ENCODE data around the gene TNNC1. TPM values are rescaled to one million over a fixed set of nuclear protein-coding genes. Genes with fewer than 3 reads are reported as not detected.

Gene TNNC1
- polyA plus RNA-seq, 4 donors, result 6.6 to 11.1 (median 7.0) TPM

- no peak for DNase-seq (ENCODE audit: low read depth in 4 of 4, low spot score in 3 of 4)
Measured at GRCh38 chr3:52443791-52444687, 9.8 kb downstream of the TNNC1 start.

GRCh38 chr3:52443268-52443610, 10.6 kb downstream of the TNNC1 start:
- DNase-seq (ENCODE audit: low read depth in 4 of 4, low spot score in 3 of 4), result no peak

- no peak for DNase-seq (ENCODE audit: low read depth in 4 of 4, low spot score in 3 of 4)
Measured at GRCh38 chr3:52442409-52443267, 11.2 kb downstream of the TNNC1 start.

GRCh38 chr3:52441772-52442332, 12.0 kb downstream of the TNNC1 start:
- no peak for DNase-seq (ENCODE audit: low read depth in 4 of 4, low spot score in 3 of 4)

- no peak for DNase-seq (ENCODE audit: low read depth in 4 of 4, low spot score in 3 of 4)
Measured at GRCh38 chr3:52441091-52441771, 12.6 kb downstream of the TNNC1 start.

- DNase-seq (ENCODE audit: low read depth in 4 of 4, low spot score in 3 of 4), result no peak
Measured at GRCh38 chr3:52440671-52441070, 13.2 kb downstream of the TNNC1 start.

- DNase-seq (ENCODE audit: low read depth in 4 of 4, low spot score in 3 of 4), result no peak
Measured at GRCh38 chr3:52440249-52440551, 13.6 kb downstream of the TNNC1 start.

- DNase-seq (ENCODE audit: low read depth in 4 of 4, low spot score in 3 of 4), result no peak
Measured at GRCh38 chr3:52439426-52440248, 14.2 kb downstream of the TNNC1 start.

- no peak for DNase-seq (ENCODE audit: low read depth in 4 of 4, low spot score in 3 of 4)
Measured at GRCh38 chr3:52438579-52439425, 15.0 kb downstream of the TNNC1 start.

GRCh38 chr3:52438104-52438376, 15.8 kb downstream of the TNNC1 start:
- DNase-seq (ENCODE audit: low read depth in 4 of 4, low spot score in 3 of 4), result no peak

- no peak for DNase-seq (ENCODE audit: low read depth in 4 of 4, low spot score in 3 of 4)
Measured at GRCh38 chr3:52437326-52438103, 16.3 kb downstream of the TNNC1 start.

- peak in 1 of 4 donors; percentile 53 for DNase-seq (ENCODE audit: low read depth in 4 of 4, low spot score in 3 of 4)
Measured at GRCh38 chr3:52436500-52437149, 17.2 kb downstream of the TNNC1 start.

- DNase-seq (ENCODE audit: low read depth in 4 of 4, low spot score in 3 of 4), result no peak
Measured at GRCh38 chr3:52435246-52436101, 18.4 kb downstream of the TNNC1 start.

GRCh38 chr3:52434491-52435115, 19.2 kb downstream of the TNNC1 start:
- no peak for DNase-seq (ENCODE audit: low read depth in 4 of 4, low spot score in 3 of 4)

- DNase-seq (ENCODE audit: low read depth in 4 of 4, low spot score in 3 of 4), result no peak
Measured at GRCh38 chr3:52433996-52434479, 19.8 kb downstream of the TNNC1 start.

- no peak for DNase-seq (ENCODE audit: low read depth in 4 of 4, low spot score in 3 of 4)
Measured at GRCh38 chr3:52433328-52433995, 20.4 kb downstream of the TNNC1 start.
